Muscle of arm (tissue), 12 donors: ENCODE results near the gene MRTO4. TPM values are rescaled to one million over a fixed set of nuclear protein-coding genes. Genes with fewer than 3 reads are reported as not detected.
"Not testable (repeated sequence)": the region's sequence is repeated elsewhere in the genome, so short reads cannot be mapped to it uniquely, and the experiment has no call there.

Experiments
- DNase-seq: peaks from one replicate; pipeline ENCODE4 v3.0.0-alpha.2; 2013
- polyA plus RNA-seq, 12 donors: library from polyadenylated mRNA; unstranded; fragments of 120-200 nt; gene quantifications; one replicate each; pipeline ENCODE4 v1.2.1, GENCODE V29; 2013; ENCODE audit not compliant: insufficient read length in 12 of 12

MRTO4 gene
- polyA plus RNA-seq, 12 donors: 21.4 to 44.1 (median 25.6) TPM; not detected in 1

DNA sequence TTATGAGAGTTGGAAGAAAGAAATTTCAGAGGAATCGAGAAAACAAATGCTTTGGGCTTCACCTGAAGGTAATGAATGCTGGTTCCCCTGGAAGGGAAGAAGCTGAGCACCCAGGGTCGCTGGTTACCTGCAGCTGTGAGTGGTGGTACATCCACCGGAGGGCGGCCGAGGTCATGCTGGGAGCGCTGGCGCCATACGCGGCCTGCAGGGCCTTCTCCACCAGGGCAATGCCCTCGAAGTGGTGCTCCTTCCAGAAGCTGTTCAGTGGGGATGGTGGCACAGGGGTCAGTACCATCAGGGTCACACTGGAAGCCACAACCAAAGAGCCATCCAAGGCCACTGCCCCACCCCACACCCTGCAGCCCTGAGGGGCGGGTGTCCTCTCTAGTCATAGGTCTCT, 16.8 kb downstream of the MRTO4 start:
- DNase-seq: no peak

- DNase-seq: not testable (repeated sequence)
These were observed 18.1 kb downstream of the MRTO4 start for GRCh38 chr1:19269427-19270342.

GRCh38 chr1:19270343-19270730, 18.7 kb downstream of the MRTO4 start:
- DNase-seq: not testable (repeated sequence)

- DNase-seq: no peak
These were observed 20.5 kb downstream of the MRTO4 start for GRCh38 chr1:19272064-19272463.

DNA sequence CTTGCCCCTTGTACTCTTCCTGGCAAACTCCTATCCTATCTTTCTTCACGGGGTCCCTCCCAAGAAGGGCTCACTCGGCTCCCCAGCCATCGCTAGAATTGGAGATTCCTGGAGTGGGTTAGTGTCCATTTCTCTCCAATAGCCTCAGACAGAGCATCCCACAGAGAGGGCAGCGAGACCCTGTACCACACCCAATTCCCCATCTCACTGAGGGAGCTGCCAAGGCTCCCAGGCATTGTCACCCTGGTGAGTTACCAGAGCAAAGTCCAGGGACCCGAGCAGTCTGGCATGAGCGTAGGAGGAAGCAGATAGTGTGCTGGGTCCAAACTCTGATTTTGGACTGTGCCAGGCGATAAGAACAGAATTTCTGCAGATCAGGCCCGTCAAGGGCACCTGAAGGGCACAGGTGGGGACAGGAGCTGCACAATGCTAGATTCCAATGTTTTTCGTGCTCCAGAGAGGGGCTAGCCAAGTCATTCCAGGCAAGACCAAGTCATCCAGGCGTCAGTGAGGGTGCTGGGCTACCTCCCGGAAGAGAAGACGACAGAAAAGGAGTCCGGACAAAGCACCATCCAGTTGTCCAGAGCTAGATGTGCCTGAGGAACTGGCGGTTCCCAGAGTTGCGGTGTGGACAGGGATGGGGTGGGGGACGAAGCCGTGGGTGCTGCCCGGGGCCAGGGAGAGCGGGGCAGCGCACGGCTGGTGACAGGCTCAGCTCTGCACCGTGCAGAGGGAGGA, 21.7 kb downstream of the MRTO4 start:
- no peak for DNase-seq

DNA sequence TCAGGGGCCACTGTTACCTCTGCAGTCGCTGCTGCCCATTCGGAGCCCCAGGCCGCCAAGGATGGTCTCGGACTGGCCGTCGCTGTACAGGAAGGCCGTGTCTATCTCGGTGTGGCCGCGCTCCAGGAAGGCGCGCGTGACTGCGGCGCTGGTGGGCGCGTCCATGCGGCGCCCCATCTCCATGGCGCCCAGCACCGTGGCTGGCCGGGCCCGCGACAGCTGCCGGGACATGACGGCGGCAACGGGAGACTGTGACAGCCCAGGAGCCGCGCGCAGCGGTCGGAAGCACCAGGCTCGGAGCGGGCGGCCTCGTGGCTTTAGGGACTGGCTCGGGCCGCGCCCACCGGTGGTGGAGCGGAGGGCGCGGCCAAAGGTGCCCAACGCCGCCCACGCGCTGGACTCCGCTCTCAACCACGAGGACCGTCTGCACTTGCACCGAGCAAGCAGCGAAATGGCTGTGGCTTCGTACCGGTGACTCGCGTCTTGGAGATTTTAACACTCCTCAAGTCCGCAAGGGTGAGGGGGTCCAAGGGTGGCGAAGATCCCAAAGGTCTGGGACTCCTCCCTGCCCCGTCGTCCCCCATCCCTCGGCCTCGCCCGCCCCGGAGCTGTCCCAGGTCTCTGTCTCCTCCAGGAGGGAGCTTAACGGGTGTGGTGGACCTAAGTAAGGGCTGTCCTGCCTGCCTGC, 22.4 kb downstream of the MRTO4 start:
- DNase-seq: not testable (repeated sequence)

DNA sequence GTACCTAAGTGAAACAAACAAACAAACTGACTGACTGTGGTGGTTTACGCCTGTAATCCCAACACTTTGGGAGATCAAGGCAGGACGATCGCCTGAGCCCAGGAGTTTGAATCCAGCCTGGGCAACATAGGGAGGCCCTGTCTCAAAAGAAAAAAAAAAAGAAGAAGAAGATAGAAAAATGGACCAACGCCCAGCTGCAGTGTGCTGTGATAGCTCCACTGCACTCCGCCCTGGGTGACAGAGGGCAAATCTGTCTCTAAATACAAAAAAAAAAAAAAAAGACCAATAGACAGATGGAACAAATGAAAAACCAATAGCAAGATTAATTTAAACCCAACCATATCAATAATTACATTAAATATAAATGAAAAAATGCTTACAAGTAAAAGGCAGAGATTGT, 23.0 kb downstream of the MRTO4 start:
- no peak for DNase-seq

- no peak for DNase-seq
These were observed 32.3 kb downstream of the MRTO4 start for GRCh38 chr1:19283891-19284290.

DNA sequence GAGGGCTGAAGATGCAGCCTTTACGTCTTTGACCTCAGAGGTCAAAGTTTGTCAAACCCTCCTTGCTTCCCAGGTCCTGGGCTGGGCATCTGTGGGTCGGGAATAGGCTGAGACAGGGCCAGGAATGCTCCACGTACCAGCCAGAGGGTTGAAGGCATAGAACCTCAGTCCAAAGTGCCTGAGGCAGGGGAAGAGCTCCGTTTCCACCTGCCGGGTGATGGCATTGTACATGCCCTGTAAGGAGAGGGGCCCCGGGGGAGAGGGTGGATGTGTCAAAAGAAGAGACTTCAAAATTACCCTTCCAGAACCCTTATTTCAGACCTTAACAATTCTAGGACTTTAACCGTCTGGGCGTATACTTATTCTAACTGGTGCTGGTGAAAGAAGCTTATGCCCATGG, 33.3 kb downstream of the MRTO4 start:
- no peak for DNase-seq

DNA sequence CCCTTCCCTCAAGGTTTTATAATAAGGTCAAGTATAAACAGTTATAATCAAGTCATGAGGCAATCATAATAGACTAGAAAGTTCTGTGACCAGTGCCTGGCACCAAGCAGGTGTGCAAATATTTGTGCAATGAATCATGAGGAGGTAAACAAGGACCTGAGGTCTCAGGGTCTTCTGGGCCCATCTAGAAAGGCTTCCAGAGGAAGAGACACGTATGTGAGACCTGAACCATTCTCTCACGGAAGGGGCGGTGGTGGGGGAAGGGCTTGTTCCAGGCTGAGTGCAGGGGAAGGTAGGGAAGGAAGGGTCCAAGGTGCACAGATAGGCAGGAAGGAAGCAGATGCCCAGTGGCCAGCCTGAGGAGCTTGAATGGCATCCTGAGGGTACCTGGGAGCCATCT, 33.8 kb downstream of the MRTO4 start:
- DNase-seq: not testable (repeated sequence)

DNA sequence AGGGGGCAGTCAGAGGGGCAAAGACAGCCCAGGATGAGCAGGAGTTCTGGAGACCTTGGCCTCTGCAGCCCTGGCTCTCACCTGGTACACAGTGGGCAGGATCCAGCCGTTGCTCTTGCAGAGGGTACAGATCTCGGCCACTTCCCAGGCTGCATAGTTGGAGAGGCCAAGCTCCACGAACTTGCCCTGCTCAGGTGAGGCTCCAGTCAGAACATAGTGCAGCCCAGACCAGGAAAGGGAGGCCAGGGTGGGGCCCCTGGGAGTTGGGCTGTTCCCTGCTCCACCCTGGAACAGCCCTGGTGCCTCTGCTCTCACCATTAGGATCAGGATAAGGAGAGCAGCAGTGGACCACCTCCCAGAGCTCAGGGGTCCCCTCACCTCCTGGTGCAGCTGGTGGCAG, 34.2 kb downstream of the MRTO4 start:
- DNase-seq: not testable (repeated sequence)

DNA sequence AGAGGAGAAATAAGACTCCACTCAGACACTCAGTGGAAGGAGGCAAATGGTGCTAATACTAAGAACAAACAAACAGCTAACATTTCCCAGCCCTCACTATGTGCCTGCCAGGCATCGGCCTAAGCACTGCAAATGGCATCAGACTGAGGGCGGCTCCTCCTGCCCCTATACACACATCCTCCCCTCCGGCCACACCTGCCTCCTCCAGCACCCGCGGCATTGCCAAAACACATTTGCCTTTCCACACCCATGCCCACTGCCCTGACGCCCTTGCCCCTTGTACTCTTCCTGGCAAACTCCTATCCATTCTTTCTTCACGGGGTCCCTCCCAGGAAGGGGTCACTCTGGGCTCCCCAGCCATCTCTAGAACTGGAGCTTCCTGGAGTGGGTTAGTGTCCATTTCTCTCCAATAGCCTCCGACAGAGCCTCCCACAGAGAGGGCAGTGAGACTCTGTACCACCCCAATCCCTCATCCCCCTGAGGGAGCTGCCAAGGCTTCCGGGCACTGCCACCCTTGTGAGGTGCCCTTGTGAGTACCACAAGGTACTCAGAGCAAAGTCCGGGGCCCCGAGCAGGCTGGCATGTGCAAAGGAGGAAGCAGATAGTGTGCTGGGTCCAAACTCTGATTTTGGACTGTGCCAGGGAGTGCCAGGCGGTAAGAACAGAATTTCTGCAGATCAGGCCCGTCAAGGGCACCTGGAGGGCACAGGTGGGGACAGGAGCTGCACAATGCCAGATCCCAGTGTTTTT, 36.0 kb downstream of the MRTO4 start:
- DNase-seq: no peak

DNA sequence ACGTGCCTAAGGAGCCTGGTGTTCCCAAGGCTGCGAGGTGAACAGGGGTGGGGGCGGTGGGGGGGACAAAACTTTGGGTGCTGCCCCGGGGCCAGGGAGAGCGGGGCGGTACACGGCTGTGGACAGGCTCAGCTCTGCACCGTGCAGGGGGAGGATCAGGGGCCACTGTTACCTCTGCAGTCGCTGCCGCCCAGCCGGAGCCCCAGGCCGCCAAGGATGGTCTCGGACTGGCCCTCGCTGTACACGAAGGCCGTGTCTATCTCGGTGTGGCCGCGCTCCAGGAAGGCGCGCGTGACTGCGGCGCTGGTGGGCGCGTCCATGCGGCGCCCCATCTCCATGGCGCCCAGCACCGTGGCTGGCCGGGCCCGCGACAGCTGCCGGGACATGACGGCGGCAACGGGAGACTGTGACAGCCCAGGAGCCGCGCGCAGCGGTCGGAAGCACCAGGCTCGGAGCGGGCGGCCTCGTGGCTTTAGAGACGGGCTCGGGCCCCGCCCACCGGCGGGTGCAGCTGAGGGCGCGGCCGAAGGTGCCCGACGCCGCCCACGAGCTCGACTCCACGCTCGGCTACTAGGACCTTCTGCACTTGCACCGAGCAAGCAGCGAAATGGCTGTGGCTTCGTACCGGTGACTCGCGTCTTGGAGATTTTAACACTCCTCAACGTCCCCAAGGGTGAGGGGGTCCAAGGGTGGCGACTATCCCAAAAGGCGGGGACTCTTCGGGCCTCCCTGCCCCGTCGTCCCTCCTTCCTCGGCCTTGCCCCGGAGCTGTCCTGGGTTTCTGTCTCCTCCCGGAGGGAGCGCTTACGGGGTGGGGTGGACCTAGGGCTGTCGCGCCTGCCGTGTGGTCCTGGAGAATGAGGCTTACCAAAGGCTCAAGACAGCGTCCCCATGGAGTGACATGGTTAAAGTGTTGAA, 37.0 kb downstream of the MRTO4 start, which contains the start of gene AKR7A3:
Gene AKR7A3, minus strand, starts transcription at position 447 of the 918 bp plus-strand sequence. Its CDS starts 61 bp downstream, at position 386.
- not testable (repeated sequence) for DNase-seq

- no peak for DNase-seq
These were observed 37.6 kb downstream of the MRTO4 start for GRCh38 chr1:19289244-19289643.

GRCh38 chr1:19294638-19295037, 43.0 kb downstream of the MRTO4 start:
- DNase-seq: no peak

DNA sequence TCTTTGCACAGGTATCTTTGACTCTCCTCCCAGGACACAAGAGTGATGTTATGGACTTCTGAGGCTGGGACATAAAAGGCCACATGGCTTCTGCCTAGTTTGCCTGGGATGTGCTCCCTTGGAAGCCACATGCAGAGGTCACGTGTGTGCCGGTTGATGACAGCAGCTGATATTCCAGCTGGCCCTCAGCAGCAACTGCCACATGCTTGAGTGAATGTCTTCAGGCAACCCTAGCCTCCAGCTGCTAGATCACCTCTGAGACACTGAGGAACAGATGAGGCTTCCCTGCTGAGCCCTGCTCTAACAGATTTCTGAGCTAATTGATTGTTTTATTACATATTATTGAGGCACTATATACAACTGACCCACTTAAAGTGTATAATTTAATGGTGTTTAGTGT, 48.6 kb downstream of the MRTO4 start:
- no peak for DNase-seq

DNA sequence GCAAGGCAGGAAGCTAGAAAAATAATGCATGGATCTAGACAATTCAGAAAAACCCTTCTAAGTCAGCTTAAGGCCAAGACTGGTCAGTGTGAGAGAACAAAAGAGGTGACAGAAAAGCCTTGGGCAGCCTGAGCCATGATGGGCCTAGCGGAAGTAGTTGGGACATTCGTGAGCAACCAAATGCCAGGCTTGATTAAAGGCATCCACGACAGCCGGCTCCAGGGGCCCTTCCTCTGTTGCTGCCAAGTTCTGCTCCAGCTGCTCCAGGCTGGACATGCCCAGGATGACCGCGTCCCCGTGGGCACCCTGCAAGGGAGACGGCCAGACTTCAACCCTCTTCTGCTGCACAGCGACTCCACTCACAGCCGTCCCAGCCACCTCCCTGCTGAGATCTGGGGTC, 52.5 kb downstream of the MRTO4 start:
- not testable (repeated sequence) for DNase-seq

DNA sequence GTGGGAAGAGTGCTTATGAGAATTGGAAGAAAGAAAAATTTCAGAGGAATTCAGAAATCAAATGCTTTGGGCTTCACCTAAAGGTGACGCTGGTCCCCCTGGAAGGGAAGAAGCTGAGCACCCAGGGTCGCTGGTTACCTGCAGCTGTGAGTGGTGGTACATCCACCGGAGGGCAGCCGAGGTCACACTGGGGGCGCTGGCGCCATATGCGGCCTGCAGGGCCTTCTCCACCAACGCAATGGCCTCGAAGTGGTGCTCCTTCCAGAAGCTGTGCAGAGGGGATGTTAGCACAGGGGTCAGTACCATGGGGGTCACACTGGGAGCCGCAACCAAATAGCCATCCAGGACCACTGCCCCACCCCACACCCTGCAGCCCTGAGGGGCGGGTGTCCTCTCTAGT, 54.3 kb downstream of the MRTO4 start:
- DNase-seq: no peak

DNA sequence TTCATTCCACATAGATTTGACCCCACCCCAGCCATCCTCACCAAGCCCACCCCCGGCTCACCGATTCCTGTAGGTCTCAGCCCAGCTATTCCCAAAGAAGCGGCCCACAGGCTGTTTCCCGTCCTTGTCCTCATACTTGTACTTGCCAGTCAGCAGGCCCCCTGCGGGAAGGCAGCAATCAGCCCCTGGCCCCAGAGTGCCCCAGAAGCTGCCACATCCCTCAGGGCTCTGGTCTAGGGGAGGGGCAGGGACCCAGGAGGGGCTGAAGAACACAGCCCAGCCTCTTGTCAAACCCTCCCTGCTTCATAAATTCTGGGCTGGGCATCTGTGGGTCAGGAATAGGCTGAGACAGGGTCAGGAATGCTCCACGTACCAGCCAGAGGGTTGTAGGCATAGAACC, 55.3 kb downstream of the MRTO4 start:
- DNase-seq: no peak

DNA sequence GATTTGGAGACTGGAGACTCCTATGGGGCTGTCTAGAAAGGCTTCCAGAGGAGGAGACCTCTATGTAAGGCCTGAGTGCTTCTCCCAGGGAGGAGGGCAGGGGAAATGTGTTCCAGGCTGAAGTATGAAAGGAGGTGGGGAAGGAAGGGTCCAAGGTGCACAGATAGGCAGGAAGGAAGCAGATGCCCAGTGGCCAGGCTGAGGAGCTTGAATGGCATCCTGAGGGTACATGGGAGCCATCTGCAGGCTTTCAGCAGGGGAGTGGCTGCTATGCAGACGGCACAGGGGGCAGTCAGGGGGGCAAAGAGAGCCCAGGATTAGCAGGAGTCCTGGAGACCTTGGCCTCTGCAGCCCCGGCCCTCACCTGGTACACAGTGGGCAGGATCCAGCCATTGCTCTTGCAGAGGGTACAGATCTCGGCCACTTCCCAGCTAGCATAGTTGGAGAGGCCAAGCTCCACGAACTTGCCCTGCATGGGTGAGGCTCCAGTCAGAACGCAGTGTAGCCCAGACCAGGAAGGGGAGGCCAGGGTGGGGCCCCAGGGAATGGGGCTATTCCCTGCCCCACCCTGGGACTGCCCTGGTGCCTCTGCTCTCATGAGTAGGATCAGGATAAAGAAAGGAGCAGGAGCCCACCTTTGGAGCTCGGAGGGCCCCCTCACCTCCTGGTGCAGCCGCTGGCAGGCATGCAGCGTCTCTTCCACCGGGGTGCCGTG, 56.3 kb downstream of the MRTO4 start:
- no peak for DNase-seq
